ENCODE data around the gene BCL7C. TPM values are rescaled to one million over a fixed set of nuclear protein-coding genes. Genes with fewer than 3 reads are reported as not detected.

Gene BCL7C
- total and polyA plus RNA-seq, 8 donors, result 25.8 to 50.5 (median 42.9) TPM

DNA sequence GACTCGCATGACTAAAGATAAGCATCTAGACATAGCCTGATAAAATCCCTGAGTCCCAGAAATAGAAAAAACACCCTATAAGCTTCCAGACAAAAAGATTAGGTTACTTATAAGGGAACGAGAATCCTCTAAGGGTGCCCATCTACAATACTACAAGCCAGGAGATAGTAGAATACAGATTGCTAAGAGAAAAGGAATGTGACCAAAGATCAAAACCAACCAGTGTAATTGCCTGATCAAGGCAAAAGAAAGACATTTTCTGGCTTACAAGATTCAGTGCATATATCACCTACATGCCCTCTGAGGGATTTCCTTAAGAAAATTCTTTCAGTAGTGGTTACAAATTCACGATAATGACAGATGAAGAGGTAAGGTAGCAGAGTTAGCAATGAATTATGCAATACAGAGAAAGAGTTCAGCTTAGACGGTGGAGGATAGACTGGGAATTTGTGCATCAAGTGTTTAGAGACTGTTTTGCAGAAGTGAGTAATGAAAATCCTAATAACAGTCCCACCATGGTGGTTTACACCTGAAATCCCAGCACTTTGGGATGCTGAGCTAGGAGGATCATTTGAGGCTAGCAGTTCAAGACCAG, 35.0 kb downstream of the BCL7C start:
- no peaks in the 10 kb centered on the region for H3K4me1 ChIP-seq
- DNase-seq, result no peak
- peaks cover 0 to 8% of the 10 kb centered on the region in 2 donors for H3K36me3 ChIP-seq
- intact Hi-C loops (cut with DNase I), result no loop called here
- H3K27me3 ChIP-seq, result no peaks in the 10 kb centered on the region
- H3K27ac ChIP-seq, result no peak overlapping the region
- H3K4me3 ChIP-seq, result no peak overlapping the region
- no peak for TF ChIP-seq CTCF (IDR thresholded peaks at IDR 0.05)
- H3K9me3 ChIP-seq, result no peaks in the 10 kb centered on the region
- no peak for ATAC-seq

- H3K36me3 ChIP-seq, result peaks cover 0 to 8% of the 10 kb centered on the region in 2 donors
- intact Hi-C loops (cut with DNase I), result no loop called here
- no peaks in the 10 kb centered on the region for H3K4me1 ChIP-seq
- H3K4me3 ChIP-seq, result no peak overlapping the region
- no peak overlapping the region for H3K27ac ChIP-seq
- ATAC-seq, result no peak
- no peak for DNase-seq
- TF ChIP-seq CTCF (IDR thresholded peaks at IDR 0.05), result no peak
- H3K27me3 ChIP-seq, result no peaks in the 10 kb centered on the region
- no peaks in the 10 kb centered on the region for H3K9me3 ChIP-seq
These were observed 35.8 kb downstream of the BCL7C start for GRCh38 chr16:30858111-30858495.

- Histone ChIP-seq H3K27ac (no peak overlapping the region), H3K9me3 (no peaks in the 10 kb centered on the region), H3K27me3 (no peaks in the 10 kb centered on the region), H3K4me3 (no peak overlapping the region), H3K36me3 (peaks cover 0 to 8% of the 10 kb centered on the region in 2 donors), H3K4me1 (no peaks in the 10 kb centered on the region)
- TF ChIP-seq CTCF (IDR thresholded peaks at IDR 0.05), result no peak
- ATAC-seq, result no peak
- intact Hi-C loops (cut with DNase I), result no loop called here
- DNase-seq, result no peak
These were observed 40.1 kb downstream of the BCL7C start for GRCh38 chr16:30853758-30854157.

- intact Hi-C loops (cut with DNase I), result no loop called here
- Histone ChIP-seq H3K4me3 (no peak overlapping the region), H3K27ac (no peak overlapping the region), H3K9me3 (no peaks in the 10 kb centered on the region), H3K36me3 (peaks cover 0 to 5% of the 10 kb centered on the region in 2 donors), H3K4me1 (peaks cover 3 to 4% of the 10 kb centered on the region in 2 donors), H3K27me3 (no peaks in the 10 kb centered on the region)
- no peak for TF ChIP-seq CTCF (IDR thresholded peaks at IDR 0.05)
- ATAC-seq (no peak), DNase-seq (no peak)
These were observed 43.6 kb downstream of the BCL7C start for GRCh38 chr16:30850246-30850645.

DNA sequence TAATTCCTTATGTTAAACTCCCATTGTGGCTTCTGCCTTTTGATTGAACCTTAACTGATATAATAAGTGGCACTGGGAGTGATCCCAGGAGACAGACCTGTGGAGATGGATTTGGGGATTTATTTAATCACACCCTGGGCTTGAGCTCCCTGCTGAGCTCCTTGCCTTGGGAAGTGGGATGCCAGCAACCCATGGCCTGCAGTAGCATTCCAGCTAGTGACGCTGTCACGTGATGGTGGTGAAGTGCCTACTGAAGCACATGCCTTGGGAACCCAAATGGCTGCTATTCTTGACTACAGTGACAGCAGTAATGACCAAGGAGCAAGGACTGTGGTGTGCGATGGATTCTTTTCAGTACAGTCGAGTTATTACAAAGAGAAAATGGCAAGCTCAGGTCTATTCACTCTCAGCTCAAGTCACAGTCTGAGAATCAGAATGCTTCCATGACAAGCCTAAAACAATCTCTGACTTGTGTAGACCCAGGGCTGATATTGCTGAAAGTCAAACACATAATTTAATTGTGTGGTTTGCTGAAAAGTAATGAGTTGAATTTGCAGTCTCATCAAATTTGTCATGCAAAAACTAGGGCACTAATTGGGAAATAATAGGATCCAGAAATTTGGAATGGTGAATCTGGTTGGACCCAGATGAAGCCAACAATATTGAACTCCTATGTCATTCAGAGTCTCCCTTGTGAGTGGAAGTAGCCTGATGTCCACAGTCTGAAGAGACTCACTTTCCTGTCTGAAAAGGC, 47.1 kb downstream of the BCL7C start:
- H3K4me3 ChIP-seq, result no peak overlapping the region
- peaks cover 4 to 13% of the 10 kb centered on the region in 2 donors for H3K4me1 ChIP-seq
- H3K27me3 ChIP-seq, result no peaks in the 10 kb centered on the region
- no peak overlapping the region for H3K27ac ChIP-seq
- no peaks in the 10 kb centered on the region for H3K9me3 ChIP-seq
- TF ChIP-seq CTCF (IDR thresholded peaks at IDR 0.05), result no peak
- no peak for ATAC-seq
- intact Hi-C loops (cut with DNase I), result loop anchor here in 1 of 2 donors (5.0 kb wide), 1 partner anchor 55 kb away; no protein-coding TSS in a partner anchor
- DNase-seq, result no peak
- no peaks in the 10 kb centered on the region for H3K36me3 ChIP-seq

Measured in left lung (tissue), 10 donors.